ENCODE data around the gene APLP1. TPM values are rescaled to one million over a fixed set of nuclear protein-coding genes. Genes with fewer than 3 reads are reported as not detected.

The APLP1 gene
- total RNA-seq (2021), result 29.9 and 36.9 TPM in 2 replicates
- long read RNA-seq, partial matches to known transcripts, result 11 of 76 reads
- long read RNA-seq, other reads (novel, unspliced or antisense), result 64 of 76 reads

DNA sequence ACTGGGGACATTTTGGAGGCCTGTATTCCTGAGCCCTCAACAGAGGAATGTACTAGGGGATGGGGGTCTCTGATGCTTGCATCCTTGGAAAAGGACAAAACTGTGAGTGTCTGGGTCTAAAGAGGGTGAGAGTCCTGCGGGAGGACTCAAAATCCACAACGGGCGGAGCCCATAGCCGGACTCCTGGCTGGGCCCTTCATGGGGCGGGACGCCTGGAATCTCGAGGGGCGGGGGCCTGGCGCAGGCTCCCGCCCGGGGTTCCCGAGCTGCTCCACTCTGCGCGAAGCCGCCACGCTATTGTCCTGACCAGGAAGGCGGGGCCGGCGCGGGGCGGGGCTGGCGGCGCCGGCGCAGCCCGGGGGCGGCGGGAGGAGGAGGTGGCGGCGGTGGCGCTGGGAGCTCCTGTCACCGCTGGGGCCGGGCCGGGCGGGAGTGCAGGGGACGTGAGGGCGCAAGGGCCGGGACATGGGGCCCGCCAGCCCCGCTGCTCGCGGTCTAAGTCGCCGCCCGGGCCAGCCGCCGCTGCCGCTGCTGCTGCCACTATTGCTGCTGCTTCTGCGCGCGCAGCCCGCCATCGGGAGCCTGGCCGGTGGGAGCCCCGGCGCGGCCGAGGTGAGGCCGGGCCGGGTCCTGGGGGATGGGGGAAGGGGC lies at the start of gene APLP1:
APLP1 (plus strand) TSS at position 403 of the 651 bp plus-strand sequence; CDS start at position 466, 63 bp downstream.
- no peak within 1 kb of the TSS for H4K5ac ChIP-seq (ENCODE audit: insufficient read length, low read depth, low read length)
- H3K18ac ChIP-seq (ENCODE audit: insufficient read length, low read depth, low read length), result no peak within 1 kb of the TSS
- no peak within 1 kb of the TSS for H2BK15ac ChIP-seq (ENCODE audit: low read depth, low read length)
- no peak within 1 kb of the TSS for H2AFZ ChIP-seq (ENCODE audit: low read length)
- peak within 1 kb of the TSS; percentile 76 for H3K4me2 ChIP-seq (ENCODE audit: insufficient read depth, insufficient read length, low read length)
- no peaks in the 10 kb centered on the region for H4K20me1 ChIP-seq (ENCODE audit: control insufficient read depth, insufficient read depth, insufficient read length)
- no peaks in the 10 kb centered on the region; a peak in 1 of 5 replicates for H3K9me3 Mint-ChIP-seq
- no peak within 1 kb of the TSS for H3K4ac ChIP-seq (ENCODE audit: low read depth, low read length)
- WGBS (ENCODE audit: extremely low coverage, insufficient read length, low lambda C conversion rate), result no CpG with 5 or more reads among the region's 60 CpGs
- no peak within 1 kb of the TSS for H3K14ac ChIP-seq (ENCODE audit: insufficient read depth, low read length)
- H3K27me3 ChIP-seq (ENCODE audit: insufficient read depth, low read length), result peaks cover 5% of the 10 kb centered on the region; the same call in 1 of the 2 replicates
- H3K4me1 ChIP-seq (ENCODE audit: insufficient read depth, low read length), result peaks cover 8% of the 10 kb centered on the region; the same call in 1 of the 2 replicates
- H3K23me2 ChIP-seq (ENCODE audit: insufficient read length, low read depth, low read length, poor library complexity, severe bottlenecking), result peaks cover 14% of the 10 kb centered on the region
- H2AK5ac ChIP-seq (ENCODE audit: insufficient read length, low read length), result no peak within 1 kb of the TSS
- no peak within 1 kb of the TSS for H2BK20ac ChIP-seq (ENCODE audit: low read depth, low read length, poor library complexity, severe bottlenecking)
- peak within 1 kb of the TSS in 2 of 3 experiments; percentile 51 to 55; a peak in 3 of 7 replicates for H3K27ac Mint-ChIP-seq
- no peaks in the 10 kb centered on the region for H3K79me1 ChIP-seq (ENCODE audit: insufficient read depth, low read depth, low read length, poor library complexity, severe bottlenecking)
- H3K4me3 Mint-ChIP-seq, result peak within 1 kb of the TSS; percentile 63 to 88
- peaks cover 14 to 35% of the 10 kb centered on the region in 2 experiments for H3K4me1 Mint-ChIP-seq
- no peak within 1 kb of the TSS for H2BK12ac ChIP-seq (ENCODE audit: insufficient read length, low read depth, low read length)
- H4K8ac ChIP-seq (replicated peaks; ENCODE audit: insufficient read length, low read depth, low read length), result no peak within 1 kb of the TSS
- no peak within 1 kb of the TSS for H4K91ac ChIP-seq (ENCODE audit: insufficient read length, low read depth, low read length)
- peaks cover 3 to 5% (median 4%) of the 10 kb centered on the region in 3 experiments; a peak in 4 of 7 replicates for H3K36me3 Mint-ChIP-seq (ENCODE audit: insufficient read depth in 1 of 3, low read depth in 3 of 3)
- H3K27me3 Mint-ChIP-seq (ENCODE audit: low read depth), result peaks cover 44% of the 10 kb centered on the region
- H3T11ph ChIP-seq (ENCODE audit: low read length), result no peak within 1 kb of the TSS
- no peak within 1 kb of the TSS for H3K56ac ChIP-seq (ENCODE audit: insufficient read length, low read depth, low read length)
- H3K27ac ChIP-seq (ENCODE audit: insufficient read length, low read depth, low read length), result no peak within 1 kb of the TSS
- no peaks in the 10 kb centered on the region for H3K9me3 ChIP-seq (ENCODE audit: control insufficient read depth, low read depth, low read length)
- H2BK120ac ChIP-seq (ENCODE audit: low read depth, low read length, poor library complexity, severe bottlenecking), result no peak within 1 kb of the TSS
- H3K23ac ChIP-seq (ENCODE audit: insufficient read length, low read depth, low read length), result no peak within 1 kb of the TSS
- H3K79me2 ChIP-seq (ENCODE audit: insufficient read depth, low read length), result no peaks in the 10 kb centered on the region
- no peak within 1 kb of the TSS for H3K9ac ChIP-seq (ENCODE audit: extremely low read depth, insufficient read length, low read length)
- TF ChIP-seq, protein P1, sequence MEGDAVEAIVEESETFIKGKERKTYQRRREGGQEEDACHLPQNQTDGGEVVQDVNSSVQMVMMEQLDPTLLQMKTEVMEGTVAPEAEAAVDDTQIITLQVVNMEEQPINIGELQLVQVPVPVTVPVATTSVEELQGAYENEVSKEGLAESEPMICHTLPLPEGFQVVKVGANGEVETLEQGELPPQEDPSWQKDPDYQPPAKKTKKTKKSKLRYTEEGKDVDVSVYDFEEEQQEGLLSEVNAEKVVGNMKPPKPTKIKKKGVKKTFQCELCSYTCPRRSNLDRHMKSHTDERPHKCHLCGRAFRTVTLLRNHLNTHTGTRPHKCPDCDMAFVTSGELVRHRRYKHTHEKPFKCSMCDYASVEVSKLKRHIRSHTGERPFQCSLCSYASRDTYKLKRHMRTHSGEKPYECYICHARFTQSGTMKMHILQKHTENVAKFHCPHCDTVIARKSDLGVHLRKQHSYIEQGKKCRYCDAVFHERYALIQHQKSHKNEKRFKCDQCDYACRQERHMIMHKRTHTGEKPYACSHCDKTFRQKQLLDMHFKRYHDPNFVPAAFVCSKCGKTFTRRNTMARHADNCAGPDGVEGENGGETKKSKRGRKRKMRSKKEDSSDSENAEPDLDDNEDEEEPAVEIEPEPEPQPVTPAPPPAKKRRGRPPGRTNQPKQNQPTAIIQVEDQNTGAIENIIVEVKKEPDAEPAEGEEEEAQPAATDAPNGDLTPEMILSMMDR (conservative IDR thresholded peaks at IDR 0.05), result no peak
- peak; percentile 73 for DNase-seq
- no peak within 1 kb of the TSS for H2BK5ac ChIP-seq (ENCODE audit: insufficient read length, low read length)
